ENCODE results near the gene FGF8. TPM values are rescaled to one million over a fixed set of nuclear protein-coding genes. Genes with fewer than 3 reads are reported as not detected.

Gene FGF8
- total and polyA plus RNA-seq, 2 of the 13 experiments (the other 11 are each of a cell fraction or from before 2014, with no cell fraction given): not detected

- TF ChIP-seq CENPBD1 (CRISPR knock-in tag; IDR thresholded peaks at IDR 0.05; ENCODE audit: borderline replicate concordance, low read depth): no peak
- no peak for TF ChIP-seq SNAI1 (CRISPR knock-in tag; IDR thresholded peaks at IDR 0.05; ENCODE audit: borderline replicate concordance)
- TF ChIP-seq GABPB1 (CRISPR knock-in tag; IDR thresholded peaks at IDR 0.05): peak; percentile 71
- TF ChIP-seq ZNF773 (CRISPR knock-in tag; IDR thresholded peaks at IDR 0.05; ENCODE audit: borderline replicate concordance): peak; percentile 51; the same call in 1 of the 2 replicates
- no peak for TF ChIP-seq ZBTB20 (CRISPR knock-in tag; IDR thresholded peaks at IDR 0.05; ENCODE audit: borderline replicate concordance, low read depth)
- no peak for TF ChIP-seq ZNF660 (CRISPR knock-in tag; IDR thresholded peaks at IDR 0.05; ENCODE audit: borderline replicate concordance, low read depth)
- TF ChIP-seq EP300 (IDR thresholded peaks at IDR 0.05; ENCODE audit: low read depth in 2 of 2, low read length in 2 of 2): peak in 1 of 2 experiments; percentile 47; a peak in 2 of 4 replicates
- TF ChIP-seq EP300 (CRISPR knock-in tag; IDR thresholded peaks at IDR 0.05; ENCODE audit: borderline replicate concordance): no peak; the same call in 1 of the 2 replicates
- TF ChIP-seq ZNF414 (CRISPR knock-in tag; IDR thresholded peaks at IDR 0.05): 0 out of 2 replicates have a peak, but pooled peaks have one; percentile 64
- TF ChIP-seq CBX2 (IDR thresholded peaks at IDR 0.05; ENCODE audit: low read depth, low read length): no peak
- no peak for TF ChIP-seq CBX2 (CRISPR knock-in tag; IDR thresholded peaks at IDR 0.05; ENCODE audit: low read depth)
- TF ChIP-seq GMEB1 (CRISPR knock-in tag; IDR thresholded peaks at IDR 0.05; ENCODE audit: borderline replicate concordance): no peak; the same call in 1 of the 2 replicates
- TF ChIP-seq TBX3 (IDR thresholded peaks at IDR 0.05; ENCODE audit: borderline replicate concordance): peak; percentile 82; the same call in 1 of the 2 replicates
- TF ChIP-seq PCBP1 (IDR thresholded peaks at IDR 0.05; ENCODE audit: borderline replicate concordance, low read depth, low read length): peak; percentile 87; the same call in 1 of the 2 replicates
- peak; percentile 94 for TF ChIP-seq TAF1 (CRISPR knock-in tag; IDR thresholded peaks at IDR 0.05)
- no peak; the same call in 1 of the 2 replicates for TF ChIP-seq SOX5 (CRISPR knock-in tag; IDR thresholded peaks at IDR 0.05; ENCODE audit: borderline replicate concordance)
- no peak; the same call in 1 of the 2 replicates for TF ChIP-seq ZNF460 (CRISPR knock-in tag; IDR thresholded peaks at IDR 0.05; ENCODE audit: borderline replicate concordance)
- peak; percentile 61; the same call in 1 of the 2 replicates for TF ChIP-seq ZSCAN25 (CRISPR knock-in tag; IDR thresholded peaks at IDR 0.05)
- TF ChIP-seq NBN (conservative IDR thresholded peaks at IDR 0.05): no peak
- no peak for TF ChIP-seq ZNF737 (CRISPR knock-in tag; IDR thresholded peaks at IDR 0.05; ENCODE audit: borderline replicate concordance)
- TF ChIP-seq ZSCAN5A (CRISPR knock-in tag; IDR thresholded peaks at IDR 0.05; ENCODE audit: borderline replicate concordance): 0 out of 2 replicates have a peak, but pooled peaks have one; percentile 32
- TF ChIP-seq CCDC6 (CRISPR knock-in tag; IDR thresholded peaks at IDR 0.05): no peak; the same call in 1 of the 2 replicates
- TF ChIP-seq NFE2 (CRISPR knock-in tag; IDR thresholded peaks at IDR 0.05): no peak
- TF ChIP-seq ZNF75D (CRISPR knock-in tag; IDR thresholded peaks at IDR 0.05; ENCODE audit: borderline replicate concordance): no peak
- TF ChIP-seq ZNF580 (CRISPR knock-in tag; IDR thresholded peaks at IDR 0.05; ENCODE audit: borderline replicate concordance, low read depth): no peak
Observed at GRCh38 chr10:101818119-101818871, 42.4 kb upstream of the FGF8 start, which contains the start of gene OGA (continued).
